HUES64 (cell line): Measurements from ENCODE around the gene SRP54. TPM values are rescaled to one million over a fixed set of nuclear protein-coding genes. Genes with fewer than 3 reads are reported as not detected.

Experiments
- H3K27ac ChIP-seq: 2 replicates; pipeline ENCODE4 v1.7.0; 2013; ENCODE audit warnings: low read depth, low read length, inconsistent platforms
- H3K27me3 ChIP-seq: 2 replicates; pipeline ENCODE4 v1.6.1; 2013; ENCODE audit warnings: mild to moderate bottlenecking, low read length; ENCODE audit not compliant: insufficient read depth
- H3K36me3 ChIP-seq: 2 replicates; pipeline ENCODE4 v1.6.1; 2013; ENCODE audit warnings: mild to moderate bottlenecking, low read length; ENCODE audit not compliant: insufficient read depth
- H3K4me1 ChIP-seq: 2 replicates; pipeline ENCODE4 v1.6.1; 2013; ENCODE audit warnings: mild to moderate bottlenecking, low read length, moderate library complexity; ENCODE audit not compliant: insufficient read depth
- H3K4me3 ChIP-seq: 2 replicates; pipeline ENCODE4 v1.5.1; 2013; ENCODE audit warnings: mild to moderate bottlenecking, low read length, moderate library complexity
- H3K9ac ChIP-seq: 2 replicates; pipeline ENCODE4 v1.6.1; 2013; ENCODE audit warnings: mild to moderate bottlenecking, low read depth, low read length
- H3K9me3 ChIP-seq: 2 replicates; pipeline ENCODE4 v1.6.1; 2013; ENCODE audit warnings: low read depth, low read length; ENCODE audit not compliant: insufficient read depth
- WGBS: fragments of 150-250, 120-280 bp; methylation state at CpG from one replicate; pipeline ENCODE4 v1.1.7; 2013; ENCODE audit warnings: missing lambda C conversion rate; 5-methylcytosine and 5-hydroxymethylcytosine counted together
- polyA plus RNA-seq, 2 experiments: library from polyadenylated mRNA; stranded (reverse); fragments of 50-300 nt; gene quantifications; one replicate each; pipeline ENCODE4 v1.2.3, GENCODE V29; 2013

Gene SRP54
- 53.0 TPM for polyA plus RNA-seq (2013, experiment 1 of 2)
- polyA plus RNA-seq (2013, experiment 2 of 2): 53.4 TPM

- Histone ChIP-seq H3K36me3 (no peaks in the 10 kb centered on the region), H3K27ac (peak within 1 kb of the TSS; percentile 98), H3K9ac (peak within 1 kb of the TSS; percentile 87), H3K27me3 (no peaks in the 10 kb centered on the region), H3K9me3 (no peaks in the 10 kb centered on the region), H3K4me3 (peak within 1 kb of the TSS; percentile 72), H3K4me1 (peaks cover 5% of the 10 kb centered on the region; the same call in 1 of the 2 replicates)
- WGBS: under 1% methylated on average over 45 of the region's 45 CpGs
These were observed at the start of gene SRP54 for GRCh38 chr14:34982421-34983147. Gene SRP54, plus strand, starts transcription at chr14:34982992. Its CDS starts 13,718 bp downstream, at chr14:34996710.

- H3K4me3 ChIP-seq: no peak overlapping the region
- H3K4me1 ChIP-seq: no peaks in the 10 kb centered on the region
- no peak overlapping the region for H3K9ac ChIP-seq
- H3K27me3 ChIP-seq: no peaks in the 10 kb centered on the region
- no peaks in the 10 kb centered on the region for H3K9me3 ChIP-seq
- WGBS: 100% methylated on average over 1 of the region's 2 CpGs
- no peak overlapping the region for H3K27ac ChIP-seq
- H3K36me3 ChIP-seq: no peaks in the 10 kb centered on the region
These were observed 49.5 kb upstream of the SRP54 start for GRCh38 chr14:34933301-34933700.

- 97% methylated on average over 5 of the region's 5 CpGs for WGBS
- Histone ChIP-seq H3K27ac (no peak overlapping the region), H3K4me3 (no peak overlapping the region), H3K27me3 (no peaks in the 10 kb centered on the region), H3K9ac (no peak overlapping the region), H3K4me1 (no peaks in the 10 kb centered on the region), H3K36me3 (no peaks in the 10 kb centered on the region), H3K9me3 (no peaks in the 10 kb centered on the region)
These were observed 47.3 kb upstream of the SRP54 start for GRCh38 chr14:34935488-34935887.

- Histone ChIP-seq H3K9me3 (no peaks in the 10 kb centered on the region), H3K4me1 (no peaks in the 10 kb centered on the region), H3K4me3 (no peak overlapping the region), H3K27me3 (no peaks in the 10 kb centered on the region), H3K36me3 (no peaks in the 10 kb centered on the region), H3K27ac (no peak overlapping the region), H3K9ac (no peak overlapping the region)
- WGBS: 88% methylated on average over 6 of the region's 6 CpGs
These were observed 45.4 kb upstream of the SRP54 start for GRCh38 chr14:34937442-34937841.

DNA sequence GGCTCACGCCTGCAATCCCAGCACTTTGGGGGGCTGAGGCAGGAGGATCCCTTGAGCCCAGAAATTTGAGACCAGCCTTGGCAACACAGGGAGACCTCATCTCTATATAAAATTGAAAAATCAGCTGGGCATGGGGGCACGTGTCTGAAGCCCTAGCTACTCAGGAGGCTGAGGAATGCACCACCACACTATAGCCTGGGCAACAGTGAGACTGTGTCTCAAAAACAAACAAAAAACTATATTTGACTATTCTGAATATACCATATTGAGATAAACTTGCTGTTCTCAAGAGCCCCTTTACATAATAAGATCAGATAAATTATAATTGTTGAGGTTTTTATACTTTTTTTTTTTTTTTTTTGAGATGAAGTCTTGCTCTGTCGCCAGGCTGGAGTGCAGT lies 44.9 kb upstream of the SRP54 start:
- no peak overlapping the region for H3K9ac ChIP-seq
- 93% methylated on average over 3 of the region's 3 CpGs for WGBS

DNA sequence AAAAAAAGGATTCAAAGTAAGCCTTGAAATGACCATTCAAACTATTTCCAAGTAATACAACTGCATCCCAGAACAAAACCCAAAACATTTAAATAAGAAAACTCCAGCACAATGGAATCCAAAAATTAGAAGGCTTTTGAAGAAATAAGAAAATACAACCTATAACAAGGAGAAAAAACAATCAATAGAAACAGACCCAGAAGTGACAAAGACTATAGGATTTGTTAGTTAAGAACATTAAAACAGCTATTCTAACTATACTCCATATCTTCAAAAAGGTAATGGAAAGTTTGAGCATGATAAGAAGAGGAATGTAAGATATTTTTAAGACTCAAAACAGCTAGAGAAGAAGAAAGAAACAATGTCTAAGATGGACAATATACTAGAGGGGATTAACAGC lies 39.3 kb upstream of the SRP54 start:
- Histone ChIP-seq H3K27me3 (no peaks in the 10 kb centered on the region), H3K4me3 (no peak overlapping the region), H3K9me3 (peaks cover 14% of the 10 kb centered on the region), H3K4me1 (no peaks in the 10 kb centered on the region), H3K36me3 (no peaks in the 10 kb centered on the region), H3K27ac (no peak overlapping the region), H3K9ac (no peak overlapping the region)

More for the DNA sequence above, 44.9 kb upstream of the SRP54 start:
- Histone ChIP-seq H3K4me1 (no peaks in the 10 kb centered on the region), H3K27ac (no peak overlapping the region), H3K27me3 (no peaks in the 10 kb centered on the region), H3K36me3 (no peaks in the 10 kb centered on the region), H3K4me3 (no peak overlapping the region), H3K9me3 (0 out of 2 replicates have a peak, but pooled peaks cover under 1% of the 10 kb centered on the region)

DNA sequence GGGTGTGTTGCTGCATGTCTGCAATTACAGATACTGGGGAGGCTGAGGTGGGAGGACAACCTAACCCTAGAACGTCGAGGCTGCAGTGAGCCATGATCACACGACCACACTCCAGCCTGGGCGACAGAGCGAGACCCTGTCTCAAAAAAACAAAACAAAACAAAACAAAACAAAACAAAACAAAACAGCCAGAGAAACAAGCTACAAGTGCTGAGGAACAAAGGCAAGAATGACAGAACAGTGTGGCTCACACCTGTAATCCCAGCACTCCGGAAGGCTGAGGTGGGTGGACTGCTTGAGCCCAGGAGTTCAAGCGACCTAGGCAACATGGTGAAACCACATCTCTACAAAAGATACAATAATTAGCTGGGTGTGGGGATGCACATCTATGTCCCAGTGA lies 38.0 kb upstream of the SRP54 start:
- Histone ChIP-seq H3K27me3 (no peaks in the 10 kb centered on the region), H3K9ac (no peak overlapping the region), H3K4me3 (no peak overlapping the region), H3K4me1 (no peaks in the 10 kb centered on the region), H3K9me3 (peaks cover 14% of the 10 kb centered on the region), H3K27ac (no peak overlapping the region), H3K36me3 (no peaks in the 10 kb centered on the region)
- WGBS: 96% methylated on average over 7 of the region's 7 CpGs

- Histone ChIP-seq H3K4me3 (no peak overlapping the region), H3K4me1 (no peaks in the 10 kb centered on the region), H3K36me3 (0 out of 2 replicates have a peak, but pooled peaks cover 4% of the 10 kb centered on the region), H3K9me3 (peaks cover 14% of the 10 kb centered on the region), H3K9ac (no peak overlapping the region), H3K27ac (no peak overlapping the region), H3K27me3 (no peaks in the 10 kb centered on the region)
- WGBS: 86% methylated on average over 1 of the region's 1 CpG
These were observed 36.1 kb upstream of the SRP54 start for GRCh38 chr14:34946699-34947098.

DNA sequence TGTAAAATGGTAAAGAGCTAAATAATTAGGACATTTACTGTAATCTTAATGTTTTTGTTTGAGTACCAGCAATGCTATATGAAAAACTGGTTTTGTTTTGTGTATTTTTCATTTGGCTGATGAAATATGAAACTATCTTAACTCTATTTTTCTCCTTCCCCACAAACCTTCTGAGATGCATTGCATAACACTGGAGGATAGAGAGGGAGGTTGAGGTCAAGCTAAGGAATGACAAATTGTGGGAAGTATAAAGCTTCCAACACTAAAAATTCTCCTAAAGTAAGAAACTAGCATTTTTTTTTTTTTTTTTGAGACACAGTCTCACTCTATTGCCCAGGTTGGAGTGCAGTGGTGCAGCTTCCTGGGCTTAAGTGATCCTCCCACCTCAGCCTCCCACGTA lies 31.5 kb upstream of the SRP54 start:
- no peak overlapping the region for H3K4me3 ChIP-seq
- no peak overlapping the region for H3K9ac ChIP-seq
- peaks cover 30% of the 10 kb centered on the region for H3K36me3 ChIP-seq
- H3K4me1 ChIP-seq: no peaks in the 10 kb centered on the region
- whole genome bisulfite sequencing: 94% methylated on average over 1 of the region's 1 CpG
- no peaks in the 10 kb centered on the region for H3K27me3 ChIP-seq
- H3K9me3 ChIP-seq: no peaks in the 10 kb centered on the region
- H3K27ac ChIP-seq: no peak overlapping the region

- Histone ChIP-seq H3K27me3 (no peaks in the 10 kb centered on the region), H3K36me3 (peaks cover 45% of the 10 kb centered on the region), H3K4me1 (no peaks in the 10 kb centered on the region), H3K4me3 (no peak overlapping the region), H3K9ac (no peak overlapping the region), H3K9me3 (no peaks in the 10 kb centered on the region), H3K27ac (no peak overlapping the region)
- WGBS: 99% methylated on average over 2 of the region's 2 CpGs
These were observed 25.9 kb upstream of the SRP54 start for GRCh38 chr14:34956931-34957330.

DNA sequence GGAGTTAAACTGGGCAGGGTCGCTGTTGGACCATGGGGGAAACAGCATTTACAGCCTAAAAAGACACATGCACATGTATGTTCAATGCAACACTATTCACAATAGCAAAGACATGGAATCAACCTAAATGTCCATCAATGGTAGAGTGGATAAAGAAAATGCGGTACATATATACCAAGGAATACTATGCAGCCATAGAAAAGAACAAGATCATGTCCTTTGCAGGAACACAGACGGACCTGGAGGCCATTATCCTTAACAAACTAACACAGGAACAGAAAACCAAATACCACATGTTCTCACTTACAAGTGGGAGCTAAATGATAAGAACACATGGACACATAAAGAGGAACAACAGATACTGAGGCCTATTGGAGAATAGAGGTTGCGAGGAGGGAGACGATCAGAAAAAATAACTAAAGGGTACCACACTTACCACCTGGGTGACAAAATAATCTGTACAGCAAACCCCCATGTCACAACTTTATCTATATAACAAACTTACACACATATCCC lies 25.0 kb upstream of the SRP54 start:
- H3K9ac ChIP-seq: no peak overlapping the region

More for the DNA sequence above, 25.0 kb upstream of the SRP54 start:
- Histone ChIP-seq H3K27ac (no peak overlapping the region), H3K4me3 (no peak overlapping the region), H3K27me3 (no peaks in the 10 kb centered on the region), H3K4me1 (no peaks in the 10 kb centered on the region), H3K9me3 (no peaks in the 10 kb centered on the region), H3K36me3 (peaks cover 39% of the 10 kb centered on the region)
- WGBS: 97% methylated on average over 5 of the region's 5 CpGs
